ENCODE data around the gene C20orf144.

- no peak for TF ChIP-seq EP300 (IDR thresholded peaks at IDR 0.05; ENCODE audit: borderline replicate concordance)
- TF ChIP-seq REST (IDR thresholded peaks at IDR 0.05; ENCODE audit: low read depth) = no peak
- TF ChIP-seq TAF1 (IDR thresholded peaks at IDR 0.05; ENCODE audit: low read depth) = no peak
- TF ChIP-seq MAX (IDR thresholded peaks at IDR 0.05) = peak; percentile 64
- TF ChIP-seq CEBPB (IDR thresholded peaks at IDR 0.05) = no peak
These were observed 23.4 kb downstream of the C20orf144 start for GRCh38 chr20:33685328-33686099.

Measured in Ishikawa (cell line).